Omental fat pad (tissue), 4 donors: ENCODE data around the gene S100A14. TPM values are rescaled to one million over a fixed set of nuclear protein-coding genes. Genes with fewer than 3 reads are reported as not detected.

ENCODE experiments used
- ATAC-seq: fragments of 150-250 bp; one replicate; pipeline ENCODE4 v1.9.1; 2016; ENCODE audit warnings: mild to moderate bottlenecking, moderate library complexity; ENCODE audit not compliant: low FRiP score
- DNase-seq: peaks from one replicate; pipeline ENCODE4 v3.0.0-alpha.2; 2019; ENCODE audit warnings: low spot score
- total RNA-seq, 4 donors: library from RNA; depleted of rRNA; stranded (reverse); fragments of >200 nt; gene quantifications; one replicate each; pipeline ENCODE4 v1.1.0, GENCODE V29; 2016
- TF ChIP-seq, protein P1 (sequence below), 3 donors: fragments of 450-650 bp; IDR thresholded peaks; one replicate each; pipeline ENCODE4 v1.5.1; 2016 to 2017; ENCODE audit warnings: antibody characterized with exemption in 3 of 3, mild to moderate bottlenecking in 3 of 3, moderate library complexity in 2 of 3

The S100A14 gene
- total RNA-seq, 4 donors from 2014 or later, result 0.50 to 1.9 (median 1.3) TPM; not detected in 1

DNA sequence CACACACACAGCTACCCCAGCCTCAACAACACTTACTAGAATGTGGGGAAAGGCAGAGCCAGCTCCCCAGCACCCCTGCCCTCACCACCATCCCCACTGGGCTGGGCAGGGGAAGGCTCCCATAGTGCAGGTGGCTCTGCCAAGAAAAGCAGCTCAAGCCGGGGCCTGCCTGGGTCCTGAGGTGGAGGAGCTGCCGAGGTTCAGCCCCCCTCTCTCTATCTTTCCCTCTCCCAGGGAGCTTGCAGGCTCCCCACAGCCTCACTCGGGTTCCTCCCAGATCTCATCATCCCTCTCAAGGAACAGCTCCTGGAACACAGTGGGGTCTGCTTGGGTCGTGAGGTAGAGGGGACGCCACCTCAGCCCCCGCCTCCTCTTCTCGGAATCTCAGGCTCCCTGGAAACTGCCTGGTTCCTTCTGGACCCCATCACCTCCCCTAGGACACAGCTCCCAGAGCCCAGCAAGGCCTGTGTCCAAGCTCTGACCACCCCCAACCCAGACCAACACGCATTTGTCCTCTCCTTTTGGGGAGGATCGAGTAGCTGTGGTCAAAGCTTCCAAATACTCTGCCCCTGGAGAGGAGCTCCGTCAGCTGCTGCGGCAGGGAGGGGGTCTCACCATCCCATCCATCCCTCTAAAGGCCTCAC lies 3.9 kb downstream of the S100A14 start:
- TF ChIP-seq, protein P1, sequence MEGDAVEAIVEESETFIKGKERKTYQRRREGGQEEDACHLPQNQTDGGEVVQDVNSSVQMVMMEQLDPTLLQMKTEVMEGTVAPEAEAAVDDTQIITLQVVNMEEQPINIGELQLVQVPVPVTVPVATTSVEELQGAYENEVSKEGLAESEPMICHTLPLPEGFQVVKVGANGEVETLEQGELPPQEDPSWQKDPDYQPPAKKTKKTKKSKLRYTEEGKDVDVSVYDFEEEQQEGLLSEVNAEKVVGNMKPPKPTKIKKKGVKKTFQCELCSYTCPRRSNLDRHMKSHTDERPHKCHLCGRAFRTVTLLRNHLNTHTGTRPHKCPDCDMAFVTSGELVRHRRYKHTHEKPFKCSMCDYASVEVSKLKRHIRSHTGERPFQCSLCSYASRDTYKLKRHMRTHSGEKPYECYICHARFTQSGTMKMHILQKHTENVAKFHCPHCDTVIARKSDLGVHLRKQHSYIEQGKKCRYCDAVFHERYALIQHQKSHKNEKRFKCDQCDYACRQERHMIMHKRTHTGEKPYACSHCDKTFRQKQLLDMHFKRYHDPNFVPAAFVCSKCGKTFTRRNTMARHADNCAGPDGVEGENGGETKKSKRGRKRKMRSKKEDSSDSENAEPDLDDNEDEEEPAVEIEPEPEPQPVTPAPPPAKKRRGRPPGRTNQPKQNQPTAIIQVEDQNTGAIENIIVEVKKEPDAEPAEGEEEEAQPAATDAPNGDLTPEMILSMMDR (IDR thresholded peaks at IDR 0.05), result no peak
- no peak for DNase-seq
- no peak for ATAC-seq

DNA sequence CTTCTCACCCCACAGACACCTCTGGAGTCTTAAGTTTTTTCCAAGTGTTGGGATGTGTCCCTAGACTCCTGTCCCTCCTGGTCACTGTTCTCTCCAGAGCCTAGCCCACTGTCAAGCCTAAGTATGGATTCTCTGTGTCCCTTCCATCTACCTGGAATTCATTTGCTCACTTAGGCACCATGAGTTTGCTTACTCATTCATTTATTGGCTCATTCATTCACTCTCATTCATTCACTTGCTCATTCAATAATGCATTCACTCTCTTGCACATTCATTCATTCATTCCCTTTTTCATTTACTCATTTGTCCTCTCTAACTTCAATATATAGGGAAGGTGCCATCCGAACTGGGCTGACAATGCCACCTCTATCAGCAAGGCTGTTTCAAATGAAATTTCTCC lies 4.8 kb downstream of the S100A14 start:
- TF ChIP-seq, protein P1 (IDR thresholded peaks at IDR 0.05), result no peak
- no peak for ATAC-seq
- DNase-seq, result no peak

DNA sequence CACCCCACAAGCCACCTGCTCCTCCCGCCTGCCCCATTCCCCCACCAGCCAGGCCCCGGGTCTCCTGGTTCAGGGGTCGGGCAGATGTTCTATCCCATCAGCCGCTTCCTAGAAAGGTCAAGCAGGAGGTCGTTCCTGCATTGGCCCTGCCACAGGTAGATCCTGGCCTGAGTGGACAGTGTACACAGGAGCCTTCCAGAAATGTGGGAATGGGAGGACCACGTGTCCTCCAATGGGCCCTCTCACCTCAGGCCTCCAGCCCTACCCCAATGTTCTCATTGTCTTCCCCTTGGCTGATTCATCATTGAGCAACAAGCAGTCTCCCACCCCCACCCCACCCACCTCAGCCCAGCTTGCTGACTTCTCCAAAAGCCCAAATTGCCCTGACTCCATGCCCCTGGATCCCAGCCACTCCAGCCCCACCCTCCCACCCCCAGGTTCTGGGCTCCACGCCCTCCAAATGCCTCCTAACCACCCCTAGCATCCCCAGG lies 5.3 kb downstream of the S100A14 start:
- ATAC-seq (peak; percentile 21), DNase-seq (no peak)
- TF ChIP-seq, protein P1 (IDR thresholded peaks at IDR 0.05), result no peak

DNA sequence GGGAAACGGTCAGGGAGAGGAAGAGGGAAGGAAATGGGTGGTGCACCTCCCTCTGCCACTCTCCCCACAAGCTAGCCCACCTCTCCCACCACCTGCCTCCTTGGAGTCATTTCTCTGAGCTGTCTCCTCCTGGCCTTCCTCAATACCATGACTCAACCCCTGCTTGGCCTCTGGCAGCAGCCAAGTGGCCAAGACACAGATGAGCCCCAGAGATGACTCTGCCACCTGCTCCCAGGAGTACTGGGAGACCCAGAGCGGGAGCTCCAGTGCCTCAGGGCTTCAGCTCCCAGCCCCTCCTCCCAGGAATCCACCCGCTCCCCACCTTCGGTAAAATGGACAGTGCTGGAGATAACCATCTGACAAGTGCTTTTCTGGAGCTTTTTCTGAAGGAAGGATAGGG lies 5.8 kb downstream of the S100A14 start:
- DNase-seq (no peak), ATAC-seq (peak; percentile 31)
- TF ChIP-seq, protein P1 (IDR thresholded peaks at IDR 0.05), result no peak

DNA sequence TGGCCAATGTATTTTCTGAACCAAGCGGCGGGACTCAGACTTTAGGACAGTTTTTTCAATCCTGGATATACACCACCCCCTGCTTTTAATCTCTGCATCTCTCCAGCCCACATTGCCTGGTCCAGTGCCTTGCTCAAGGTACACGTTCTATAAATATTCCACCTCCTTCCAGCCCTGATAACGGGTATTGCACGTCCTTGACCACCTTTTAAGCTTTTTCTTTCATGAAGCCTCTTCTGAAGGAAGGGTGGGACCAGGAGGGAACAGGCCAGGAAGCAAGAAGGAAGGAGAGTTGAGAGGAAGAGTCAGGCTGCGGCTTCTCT lies 6.6 kb downstream of the S100A14 start:
- TF ChIP-seq, protein P1 (IDR thresholded peaks at IDR 0.05), result no peak
- DNase-seq (no peak), ATAC-seq (no peak)

DNA sequence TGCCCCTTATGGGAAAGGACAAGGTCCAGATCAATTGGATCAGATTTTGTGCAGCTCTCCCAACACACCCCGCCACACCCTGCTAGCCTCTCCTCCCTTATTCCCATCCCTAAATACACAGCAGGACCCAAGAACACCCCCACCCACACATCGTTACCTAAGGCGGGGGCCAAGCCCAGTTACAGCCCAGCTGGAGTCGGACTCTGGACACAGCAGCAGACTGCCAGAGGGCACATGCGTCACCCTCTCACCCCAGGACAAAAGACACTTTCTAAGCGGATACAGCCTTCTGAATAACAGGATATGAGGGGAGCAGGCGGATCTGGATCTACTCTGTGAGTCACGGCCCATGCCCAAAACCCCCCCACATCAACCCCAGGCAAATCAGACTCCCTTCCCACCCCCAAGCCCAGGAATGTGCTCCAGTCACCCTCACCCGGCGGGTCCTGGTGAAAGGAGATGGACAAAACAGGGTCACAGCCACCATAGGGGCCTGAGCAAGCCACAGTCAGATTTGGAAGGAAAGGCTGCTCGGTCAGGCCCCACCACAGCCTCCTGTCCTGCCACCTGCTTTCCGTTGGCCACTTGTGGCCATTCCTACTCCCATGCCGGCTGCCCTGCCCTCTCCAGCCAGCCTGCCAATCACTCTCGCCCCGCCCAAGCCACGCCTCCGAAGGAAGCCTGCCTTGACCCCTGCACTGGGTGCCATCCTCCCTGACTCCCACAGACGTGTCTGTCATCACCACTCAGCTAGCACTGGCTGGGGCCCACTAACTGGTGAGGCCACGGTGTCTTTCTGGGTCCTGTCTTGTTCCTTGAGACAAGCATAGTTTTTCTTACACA lies 7.2 kb downstream of the S100A14 start:
- TF ChIP-seq, protein P1 (IDR thresholded peaks at IDR 0.05), result no peak
- DNase-seq, result peak; percentile 69
- ATAC-seq, result peak; percentile 69
